Endothelial cell of umbilical vein (primary cell): ENCODE results near the gene ZBTB20. TPM values are rescaled to one million over a fixed set of nuclear protein-coding genes. Genes with fewer than 3 reads are reported as not detected.

Source experiments
- BruUV-seq: library from RNA; stranded (reverse); fragments of 400-500 nt; replicated peaks from 2 replicates; lab custom pipeline; 2021; lab: Mats Ljungman, UMichigan
- CTCF ChIA-PET: fragments of 300-600, 350-600 bp; sonication (Branson Sonifier 250); formaldehyde crosslinking; loops from one replicate; lab custom pipeline; 2021; ENCODE audit warnings: antibody characterized with exemption, inconsistent platforms; lab: Charles Lee
- POLR2A ChIA-PET: fragments of 300-600, 350-600 bp; sonication (Branson Sonifier 250); formaldehyde crosslinking; loops from one replicate; lab custom pipeline; 2021; ENCODE audit warnings: antibody characterized with exemption, inconsistent platforms; lab: Charles Lee
- DNase-seq: peaks from one replicate; pipeline ENCODE4 v3.0.0-alpha.2; 2011; ENCODE audit warnings: low read depth, low spot score
- FAIRE-seq: peaks from 2 replicates; lab custom pipeline; 2011; peaks lifted over from hg19 to GRCh38; lab: Jason Lieb, UNC
- H2AFZ ChIP-seq: 2 replicates; pipeline ENCODE4 v1.6.0; 2012; ENCODE audit warnings: low read depth, low read length, control low read depth, inconsistent platforms
- H3K27ac ChIP-seq: 2 replicates; pipeline ENCODE4 v1.5.1; 2011; ENCODE audit warnings: low read depth, mild to moderate bottlenecking, control low read depth, low read length, moderate library complexity; ENCODE audit not compliant: insufficient read depth
- H3K27me3 ChIP-seq, 2 experiments: 2 replicates each; pipeline versions ENCODE4 v1.6.0 to v1.6.1; 2011; ENCODE audit warnings: low read length in 2 of 2, mixed read lengths in 1 of 2; ENCODE audit not compliant: control insufficient read depth in 2 of 2, insufficient read depth in 2 of 2
- H3K36me3 ChIP-seq, 2 experiments: 2 replicates in 1 of 2; 3 replicates in 1 of 2; pipeline ENCODE4 v1.5.1; 2011; ENCODE audit warnings: low read length in 2 of 2, mild to moderate bottlenecking in 1 of 2, moderate library complexity in 1 of 2; ENCODE audit not compliant: control insufficient read depth in 2 of 2, insufficient read depth in 2 of 2; ENCODE audit errors: extremely low read depth in 1 of 2
- H3K4me1 ChIP-seq: 3 replicates; pipeline ENCODE4 v1.5.1; 2011; ENCODE audit warnings: mild to moderate bottlenecking, low read length; ENCODE audit not compliant: control insufficient read depth, insufficient read depth; ENCODE audit errors: extremely low read depth
- H3K4me2 ChIP-seq: 2 replicates; pipeline ENCODE4 v1.6.1; 2011; ENCODE audit warnings: low read length, control low read depth, mixed read lengths; ENCODE audit not compliant: insufficient read depth
- H3K4me3 ChIP-seq, 3 experiments: fragments of 200-600 bp in 1 of 3; sonication (generic), shearing (Covaris generic) in 1 of 3; replicated peaks in 1 of 3; 2 replicates each; pipeline ENCODE4 v1.5.1; 2011 to 2016; ENCODE audit warnings: control low read depth in 3 of 3, low read length in 3 of 3, mild to moderate bottlenecking in 2 of 3, inconsistent platforms in 1 of 3, low read depth in 1 of 3, moderate library complexity in 1 of 3; ENCODE audit not compliant: insufficient read depth in 1 of 3
- H3K79me2 ChIP-seq: 2 replicates; pipeline ENCODE4 v1.6.0; 2012; ENCODE audit warnings: low read length, inconsistent platforms; ENCODE audit not compliant: control insufficient read depth, insufficient read depth
- H3K9ac ChIP-seq: replicated peaks from 2 replicates; pipeline ENCODE3; 2011; ENCODE audit warnings: low read length, control low read depth; ENCODE audit not compliant: insufficient read depth; ENCODE audit errors: extremely low read depth
- H3K9me1 ChIP-seq: replicated peaks from 3 replicates; pipeline ENCODE4 v1.6.0; 2011; ENCODE audit warnings: mild to moderate bottlenecking, low read length; ENCODE audit not compliant: control insufficient read depth, insufficient read depth; ENCODE audit errors: extremely low read depth
- H3K9me3 ChIP-seq: replicated peaks from 2 replicates; pipeline ENCODE4 v1.5.1; 2012; ENCODE audit warnings: low read length, inconsistent platforms; ENCODE audit not compliant: control insufficient read depth, insufficient read depth
- H4K20me1 ChIP-seq: replicated peaks from 2 replicates; pipeline ENCODE3; 2011; ENCODE audit warnings: mild to moderate bottlenecking, low read length; ENCODE audit not compliant: control insufficient read depth, insufficient read depth; ENCODE audit errors: extremely low read depth
- CTCF ChIP-seq, 2 donors: IDR thresholded peaks; 1 replicate in 1 of 2; 2 replicates in 1 of 2; pipeline ENCODE4 v1.5.1; 2011; ENCODE audit warnings: low read length in 2 of 2, mild to moderate bottlenecking in 2 of 2, moderate library complexity in 2 of 2, control low read depth in 1 of 2, inconsistent platforms in 1 of 2, low read depth in 1 of 2; ENCODE audit not compliant: insufficient read depth in 1 of 2; ENCODE audit errors: extremely low read depth in 1 of 2
- EZH2 ChIP-seq: IDR thresholded peaks from 2 replicates; pipeline ENCODE4 v1.6.1; 2012; ENCODE audit warnings: borderline replicate concordance, low read depth, mild to moderate bottlenecking, moderate library complexity, low read length, inconsistent platforms; ENCODE audit not compliant: severe bottlenecking
- FOS ChIP-seq: IDR thresholded peaks from 2 replicates; pipeline ENCODE4 v1.6.1; 2011; ENCODE audit warnings: mild to moderate bottlenecking, low read length, moderate library complexity, borderline replicate concordance; ENCODE audit not compliant: insufficient read depth
- GATA2 ChIP-seq: IDR thresholded peaks from 2 replicates; pipeline ENCODE4 v1.7.0; 2011; ENCODE audit warnings: low read depth, mild to moderate bottlenecking, moderate library complexity, mixed read lengths, low read length; ENCODE audit not compliant: insufficient read length, insufficient read depth
- JUN ChIP-seq: IDR thresholded peaks from 2 replicates; pipeline ENCODE4 v1.6.1; 2011; ENCODE audit warnings: borderline replicate concordance, low read depth; ENCODE audit not compliant: insufficient read length, insufficient read depth
- MAX ChIP-seq: IDR thresholded peaks from 2 replicates; pipeline ENCODE4 v1.6.1; 2011; ENCODE audit not compliant: insufficient read depth, insufficient read length
- MYC ChIP-seq: IDR thresholded peaks from one replicate; pipeline ENCODE4 v1.6.1; 2011; ENCODE audit warnings: mild to moderate bottlenecking, low read depth, low read length
- POLR2A ChIP-seq: IDR thresholded peaks from 2 replicates; pipeline ENCODE4 v1.6.1; 2012; ENCODE audit warnings: low read depth, mild to moderate bottlenecking, control low read depth, low read length
- POLR2AphosphoS5 ChIP-seq: IDR thresholded peaks from 2 replicates; pipeline ENCODE4 v1.6.1; 2012; ENCODE audit warnings: low read depth, mild to moderate bottlenecking, control low read depth, low read length, moderate library complexity; ENCODE audit not compliant: insufficient read depth
- dilution Hi-C: fragments of 300-500 bp; cut with MboI; formaldehyde crosslinking; loops from one replicate; pipeline ENCODE4 v1.15.0; 2019; ENCODE audit warnings: low sequenced_read_pairs; ENCODE audit not compliant: extremely low pct_ligation_motif_present
- intact Hi-C: fragments of 100-400 bp; cut with micrococcal nuclease; formaldehyde crosslinking; loops from one replicate; pipeline ENCODE4 v1.10.0; 2022
- polyA plus RNA-seq, 4 experiments: library from polyadenylated mRNA; depleted of rRNA in 3 of 4; stranded (reverse) in 3 of 4; unstranded in 1 of 4; fragments of >200 nt; gene quantifications; 2 replicates each; pipeline versions ENCODE4 v1.2.1 to v1.2.3, GENCODE V29; 2011 to 2012; ENCODE audit warnings: missing spikeins in 1 of 4
- total RNA-seq: library from RNA; stranded (reverse); gene quantifications from 2 replicates; pipeline ENCODE4 v1.2.3, GENCODE V29; 2021

Gene ZBTB20
- total and polyA plus RNA-seq, 2 donors (not counting 3 experiments of a cell fraction or from before 2014, with no cell fraction given) = 2.1 to 20.5 TPM

- Histone ChIP-seq H3K4me3 (no peak overlapping the region), H3K9ac (no peak overlapping the region), H2AFZ (no peak overlapping the region), H3K9me1 (no peaks in the 10 kb centered on the region), H3K27ac (no peak overlapping the region), H3K79me2 (no peaks in the 10 kb centered on the region), H4K20me1 (no peaks in the 10 kb centered on the region), H3K36me3 (no peaks in the 10 kb centered on the region), H3K27me3 (no peaks in the 10 kb centered on the region), H3K4me1 (peaks cover 29% of the 10 kb centered on the region), H3K4me2 (no peak overlapping the region), H3K9me3 (no peaks in the 10 kb centered on the region)
- ChIA-PET CTCF (no interaction called here), POLR2A (no interaction called here)
- FAIRE-seq (no peak), DNase-seq (no peak)
- dilution Hi-C loops = no loop called here
- TF ChIP-seq CTCF (IDR thresholded peaks at IDR 0.05; ENCODE audit: extremely low read depth in 1 of 2, insufficient read depth in 1 of 2, low read depth in 1 of 2, low read length in 2 of 2) (no peak), FOS (no peak), POLR2AphosphoS5 (no peak), GATA2 (no peak), EZH2 (no peak), MAX (no peak), JUN (no peak), POLR2A (no peak), MYC (no peak)
- intact Hi-C loops = loop anchor here (10.0 kb wide), 1 partner anchor 1157 kb away; no protein-coding TSS in a partner anchor
- BruUV-seq = no TSS peak
Measured at GRCh38 chr3:114627770-114628169, 519.3 kb downstream of the ZBTB20 start.
